Measurements from ENCODE around the gene FGF21.

- no peak for TF ChIP-seq CTCF (IDR thresholded peaks at IDR 0.05)
- TF ChIP-seq POLR2A (IDR thresholded peaks at IDR 0.05) = no peak
Measured at GRCh38 chr19:48756686-48757085, 1.4 kb downstream of the FGF21 start.

Measured in esophagus squamous epithelium (tissue), 4 donors.